Vagina (tissue), 2 donors: Measurements from ENCODE around the gene ALDH18A1. TPM values are rescaled to one million over a fixed set of nuclear protein-coding genes. Genes with fewer than 3 reads are reported as not detected.
A peak's percentile ranks its signal among the peaks of the same experiment; 100 is the strongest.

Source experiments
- DNase-seq, 2 donors: peaks; one replicate each; pipeline ENCODE4 v3.0.0-alpha.2; 2017; ENCODE audit errors: extremely low spot score in 2 of 2
- H3K27ac ChIP-seq: fragments of 200-600 bp; sonication (generic); one replicate; pipeline ENCODE4 v1.5.1; 2019
- H3K27me3 ChIP-seq: fragments of 200-600 bp; sonication (generic); one replicate; pipeline ENCODE4 v1.5.1; 2019
- H3K36me3 ChIP-seq, 2 donors: fragments of 200-600 bp; sonication (generic); one replicate each; pipeline ENCODE4 v1.5.1; 2017 to 2019
- H3K4me1 ChIP-seq: fragments of 200-600 bp; sonication (generic); one replicate; pipeline ENCODE4 v1.5.1; 2019
- H3K4me3 ChIP-seq, 2 donors: fragments of 200-600 bp; sonication (generic); 1 replicate in 1 of 2; 2 replicates in 1 of 2; pipeline ENCODE4 v1.5.1; 2016 to 2019
- H3K9me3 ChIP-seq: fragments of 200-600 bp; sonication (generic); one replicate; pipeline ENCODE4 v1.5.1; 2019
- POLR2A ChIP-seq, 2 donors: fragments of 450-650 bp; IDR thresholded peaks; one replicate each; pipeline ENCODE4 v1.6.1; 2017; ENCODE audit warnings: antibody characterized with exemption in 2 of 2, mild to moderate bottlenecking in 2 of 2, moderate library complexity in 2 of 2
- POLR2AphosphoS5 ChIP-seq, 2 donors: sonication (generic); formaldehyde crosslinking; IDR thresholded peaks; one replicate each; pipeline ENCODE4 v1.9.0; 2017; ENCODE audit warnings: antibody characterized with exemption in 2 of 2, mild to moderate bottlenecking in 2 of 2, low read depth in 1 of 2; ENCODE audit not compliant: insufficient read depth in 1 of 2
- intact Hi-C: fragments of 100-400 bp; cut with DNase I; formaldehyde crosslinking; loops from one replicate; pipeline ENCODE4 v1.15.1; 2023
- total RNA-seq: library from RNA; depleted of rRNA; stranded (reverse); fragments of >200 nt; gene quantifications from one replicate; pipeline ENCODE4 v1.2.3, GENCODE V29; 2016
- TF ChIP-seq, protein P1 (sequence below), 3 experiments: fragments of 450-650 bp in 2 of 3; fragments of 200-600 bp in 1 of 3; sonication (generic) in 1 of 3; IDR thresholded peaks; one replicate each; pipeline ENCODE4 v1.5.1; 2017 to 2019; ENCODE audit warnings: antibody characterized with exemption in 3 of 3, mild to moderate bottlenecking in 2 of 3, moderate library complexity in 2 of 3

ALDH18A1 gene
- total RNA-seq, 1 donor from 2014 or later, result 21.4 TPM

DNA sequence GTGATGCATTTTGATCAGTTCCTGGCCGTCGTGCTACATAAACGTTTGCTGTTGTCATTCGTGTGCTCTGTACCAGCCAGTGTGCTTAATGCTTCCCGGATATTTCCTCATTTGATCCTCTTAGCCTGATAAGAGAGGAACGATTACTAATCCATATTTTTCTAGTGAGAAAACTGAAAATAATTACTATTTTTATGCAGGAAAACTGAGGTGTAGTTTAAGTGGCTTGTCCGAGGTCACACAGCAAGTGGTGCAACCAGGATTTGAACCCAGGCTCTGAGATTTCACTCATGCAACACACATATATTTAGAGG lies 94.7 kb downstream of the ALDH18A1 start:
- Histone ChIP-seq H3K9me3 (no peaks in the 10 kb centered on the region), H3K36me3 (no peaks in the 10 kb centered on the region), H3K4me1 (peaks cover 25% of the 10 kb centered on the region), H3K27ac (peak overlapping the region; percentile 58), H3K27me3 (no peaks in the 10 kb centered on the region), H3K4me3 (peak overlapping the region; percentile 59 to 91)
- no peak for TF ChIP-seq POLR2AphosphoS5 (IDR thresholded peaks at IDR 0.05; ENCODE audit: insufficient read depth in 1 of 2, low read depth in 1 of 2)
- TF ChIP-seq POLR2A (IDR thresholded peaks at IDR 0.05), result no peak
- TF ChIP-seq, protein P1, sequence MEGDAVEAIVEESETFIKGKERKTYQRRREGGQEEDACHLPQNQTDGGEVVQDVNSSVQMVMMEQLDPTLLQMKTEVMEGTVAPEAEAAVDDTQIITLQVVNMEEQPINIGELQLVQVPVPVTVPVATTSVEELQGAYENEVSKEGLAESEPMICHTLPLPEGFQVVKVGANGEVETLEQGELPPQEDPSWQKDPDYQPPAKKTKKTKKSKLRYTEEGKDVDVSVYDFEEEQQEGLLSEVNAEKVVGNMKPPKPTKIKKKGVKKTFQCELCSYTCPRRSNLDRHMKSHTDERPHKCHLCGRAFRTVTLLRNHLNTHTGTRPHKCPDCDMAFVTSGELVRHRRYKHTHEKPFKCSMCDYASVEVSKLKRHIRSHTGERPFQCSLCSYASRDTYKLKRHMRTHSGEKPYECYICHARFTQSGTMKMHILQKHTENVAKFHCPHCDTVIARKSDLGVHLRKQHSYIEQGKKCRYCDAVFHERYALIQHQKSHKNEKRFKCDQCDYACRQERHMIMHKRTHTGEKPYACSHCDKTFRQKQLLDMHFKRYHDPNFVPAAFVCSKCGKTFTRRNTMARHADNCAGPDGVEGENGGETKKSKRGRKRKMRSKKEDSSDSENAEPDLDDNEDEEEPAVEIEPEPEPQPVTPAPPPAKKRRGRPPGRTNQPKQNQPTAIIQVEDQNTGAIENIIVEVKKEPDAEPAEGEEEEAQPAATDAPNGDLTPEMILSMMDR (IDR thresholded peaks at IDR 0.05), result no peak
- intact Hi-C loops, result no loop called here
- no peak for DNase-seq

DNA sequence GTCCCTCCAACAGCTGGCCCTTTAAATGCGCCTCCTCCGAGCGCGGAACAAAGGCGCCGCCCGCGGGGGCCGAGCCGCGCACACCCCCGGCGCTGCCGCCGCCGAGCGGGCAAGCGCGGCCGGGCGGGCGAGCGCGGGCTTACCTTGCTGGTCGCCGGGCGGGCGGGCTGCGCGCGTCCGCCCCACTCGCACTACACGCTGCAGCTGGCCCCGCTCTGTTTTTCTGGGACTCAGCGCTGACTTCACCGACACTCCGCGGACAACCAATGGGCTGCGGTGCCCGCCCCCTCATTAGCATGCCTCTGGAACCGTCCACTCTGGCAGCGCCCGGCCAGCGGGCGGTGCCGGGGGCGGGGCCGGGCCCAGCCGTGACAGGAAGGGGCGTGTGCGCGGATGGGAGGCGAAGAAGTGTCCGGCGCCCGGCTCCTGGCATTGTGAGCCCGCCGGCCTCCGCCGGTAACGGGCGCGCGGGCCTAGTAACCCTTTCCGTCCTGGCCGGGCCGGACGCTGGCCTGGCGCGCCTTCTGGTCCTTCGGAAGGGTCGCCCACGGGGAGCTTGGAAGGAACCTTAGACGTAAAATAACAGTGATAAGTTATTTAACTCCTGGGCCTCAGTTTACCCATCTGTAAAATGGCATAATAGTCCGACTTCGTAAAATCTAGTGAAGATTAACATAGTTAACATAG lies 95.2 kb downstream of the ALDH18A1 start, which contains the start of gene SORBS1:
Gene SORBS1, minus strand, starts transcription at position 195 of the 687 bp plus-strand sequence. CDS start 120,236 bp downstream, outside the sequence.
- Histone ChIP-seq H3K9me3 (no peaks in the 10 kb centered on the region), H3K4me3 (peak within 1 kb of the TSS; percentile 59 to 91), H3K36me3 (no peaks in the 10 kb centered on the region), H3K27ac (peak within 1 kb of the TSS; percentile 78), H3K4me1 (peaks cover 25% of the 10 kb centered on the region), H3K27me3 (no peaks in the 10 kb centered on the region)
- DNase-seq, result peak in 1 of 2 donors; percentile 95
- TF ChIP-seq POLR2AphosphoS5 (IDR thresholded peaks at IDR 0.05; ENCODE audit: insufficient read depth in 1 of 2, low read depth in 1 of 2) (peak; percentile 82 to 84), POLR2A (IDR thresholded peaks at IDR 0.05) (peak; percentile 70 to 89)
- TF ChIP-seq, protein P1 (IDR thresholded peaks at IDR 0.05), result no peak
- intact Hi-C loops, result no loop called here

DNA sequence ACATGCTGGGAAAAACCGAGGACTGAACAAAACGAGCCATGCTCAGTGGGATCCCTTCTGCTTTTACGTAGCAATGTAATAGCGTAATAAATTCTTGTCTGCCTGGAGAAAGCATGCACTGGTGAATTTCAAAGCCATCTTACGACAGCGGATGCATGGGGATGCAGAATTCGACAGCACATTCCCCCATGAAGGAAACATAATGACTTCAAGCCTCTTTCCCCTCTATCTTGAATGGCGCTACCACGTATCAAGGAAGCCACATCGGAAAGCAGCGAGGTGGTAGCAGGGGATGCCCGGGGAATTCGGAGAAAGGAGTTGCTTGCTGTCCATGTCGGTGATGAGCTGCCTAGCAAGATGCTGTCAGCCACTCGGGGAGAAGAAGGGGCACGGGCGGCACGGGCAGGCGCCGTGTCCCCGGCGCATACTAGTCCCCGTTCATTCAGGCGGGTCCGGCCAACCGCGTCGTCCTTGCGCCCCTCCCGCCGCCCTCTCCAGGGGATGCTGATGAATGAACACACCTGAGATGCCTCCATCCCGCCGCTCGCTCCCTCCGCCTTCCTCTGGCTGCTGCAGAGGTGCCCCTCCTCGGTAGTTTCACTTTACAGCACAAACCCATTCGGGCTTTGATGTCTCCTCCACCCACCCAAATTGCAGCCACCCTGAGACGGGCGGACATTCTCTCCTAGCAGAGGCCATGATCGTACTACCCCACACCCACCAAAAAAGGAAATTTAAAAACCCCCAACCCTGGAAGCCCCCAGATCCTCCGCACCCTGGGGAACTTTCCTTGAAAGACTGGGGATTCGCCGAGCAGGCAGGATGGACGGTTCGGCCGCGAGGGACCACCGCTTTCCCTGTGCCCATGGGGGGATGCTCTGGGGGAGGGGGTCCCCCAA lies 96.0 kb downstream of the ALDH18A1 start:
- intact Hi-C loops, result no loop called here
- DNase-seq, result no peak

DNA sequence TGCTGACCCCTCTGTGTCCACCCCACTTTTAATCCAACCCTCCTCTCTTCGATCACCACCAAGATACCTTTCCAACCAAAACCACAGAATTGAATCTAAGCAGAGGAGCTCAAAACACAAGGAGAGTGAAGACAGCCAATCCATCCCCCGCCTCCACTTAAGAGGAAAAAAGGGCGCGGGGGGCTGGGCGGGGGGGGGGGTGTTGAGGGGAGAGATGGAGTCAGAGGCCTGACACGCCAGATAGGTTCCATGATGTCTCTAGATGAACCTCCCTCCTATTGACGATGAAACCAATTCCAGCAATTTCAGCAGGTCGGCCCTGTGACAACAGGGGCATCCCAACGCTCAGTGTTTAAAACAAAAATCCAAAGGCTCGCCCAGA lies 96.6 kb downstream of the ALDH18A1 start:
- no peaks in the 10 kb centered on the region for H3K36me3 ChIP-seq
- DNase-seq, result no peak
- no peaks in the 10 kb centered on the region for H3K27me3 ChIP-seq
- TF ChIP-seq, protein P1 (IDR thresholded peaks at IDR 0.05), result no peak
- no peak for TF ChIP-seq POLR2A (IDR thresholded peaks at IDR 0.05)
- H3K4me1 ChIP-seq, result peaks cover 25% of the 10 kb centered on the region
- H3K9me3 ChIP-seq, result no peaks in the 10 kb centered on the region
- intact Hi-C loops, result loop anchor here (5.0 kb wide), 1 partner anchor 128 kb away; no protein-coding TSS in a partner anchor
- H3K27ac ChIP-seq, result peak overlapping the region; percentile 78
- peak overlapping the region; percentile 59 to 91 for H3K4me3 ChIP-seq

More for the DNA sequence above, 96.0 kb downstream of the ALDH18A1 start:
- H3K4me3 ChIP-seq, result peak overlapping the region; percentile 59 to 91
- TF ChIP-seq, protein P1 (IDR thresholded peaks at IDR 0.05), result no peak
- TF ChIP-seq POLR2AphosphoS5 (IDR thresholded peaks at IDR 0.05; ENCODE audit: insufficient read depth in 1 of 2, low read depth in 1 of 2) (peak in 1 of 2 donors; percentile 66), POLR2A (IDR thresholded peaks at IDR 0.05) (no peak)
- peaks cover 25% of the 10 kb centered on the region for H3K4me1 ChIP-seq
- no peaks in the 10 kb centered on the region for H3K36me3 ChIP-seq
- H3K9me3 ChIP-seq, result no peaks in the 10 kb centered on the region
- no peaks in the 10 kb centered on the region for H3K27me3 ChIP-seq
- H3K27ac ChIP-seq, result peak overlapping the region; percentile 78
